Activated naive CD4-positive, alpha-beta T cell treated with anti-CD3 and anti-CD28 coated beads, Interleukin-2, amount 50 U/mL, for 16 hours (primary cell): Measurements from ENCODE around the gene CLOCK.

Source experiments
- DNase-seq: peaks from one replicate; pipeline ENCODE4 v3.0.0-alpha.2; 2020

Gene CLOCK

DNA sequence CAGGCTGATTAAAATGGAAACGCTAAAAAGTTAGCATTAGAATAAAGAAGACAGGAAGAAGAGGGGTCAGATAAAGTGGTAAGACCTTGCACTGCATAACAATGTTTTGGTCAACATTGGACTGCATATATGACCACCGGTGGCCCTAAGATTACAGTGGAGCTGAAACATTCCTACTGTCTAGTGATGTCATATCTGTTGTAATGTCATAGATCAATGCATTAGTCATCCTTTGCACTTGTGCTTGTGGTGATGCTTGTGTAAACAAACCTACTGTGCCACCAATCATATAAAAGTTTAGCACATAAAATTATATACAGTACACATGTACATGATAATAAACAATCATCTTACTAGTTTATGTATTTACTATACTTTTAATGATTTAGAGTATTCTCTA lies 78.0 kb downstream of the CLOCK start:
- no peak for DNase-seq

DNA sequence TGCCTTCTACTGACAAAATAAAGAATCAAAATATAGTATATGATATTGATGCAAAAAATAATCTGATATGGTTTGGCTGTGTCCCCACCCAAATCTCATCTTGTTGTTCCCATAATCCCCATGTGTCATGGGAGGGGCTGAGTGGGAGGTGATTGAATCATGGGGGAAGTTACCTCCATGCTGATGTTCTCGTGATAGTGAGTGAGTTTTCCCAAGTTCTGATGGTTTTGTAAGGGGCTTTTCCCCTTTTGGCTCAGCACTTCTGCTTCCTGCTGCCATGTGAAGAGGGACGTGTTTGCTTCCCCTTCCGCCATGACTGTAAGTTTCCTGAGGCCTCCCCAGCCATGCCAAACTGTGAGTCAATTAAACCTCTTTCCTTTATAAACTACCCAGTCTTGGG lies 80.7 kb downstream of the CLOCK start:
- DNase-seq: no peak

DNA sequence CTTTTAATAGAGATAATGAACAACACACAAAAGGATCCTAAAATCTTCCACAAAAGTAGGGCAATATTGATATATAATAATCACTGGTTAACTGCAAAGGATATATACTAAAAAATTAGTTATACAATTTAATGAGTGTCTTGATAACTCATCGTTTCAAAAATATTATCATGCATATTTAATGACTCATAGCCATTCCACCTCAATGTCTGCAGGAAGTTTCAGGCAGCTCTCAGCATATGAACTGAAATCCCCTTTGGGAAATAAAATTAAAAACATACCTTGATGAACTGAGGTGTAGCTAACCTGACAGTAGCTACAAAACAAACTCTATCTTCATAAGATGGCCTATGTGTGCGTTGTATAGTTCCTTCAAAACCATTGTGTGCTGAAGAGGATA lies 88.1 kb downstream of the CLOCK start:
- DNase-seq: no peak

DNA sequence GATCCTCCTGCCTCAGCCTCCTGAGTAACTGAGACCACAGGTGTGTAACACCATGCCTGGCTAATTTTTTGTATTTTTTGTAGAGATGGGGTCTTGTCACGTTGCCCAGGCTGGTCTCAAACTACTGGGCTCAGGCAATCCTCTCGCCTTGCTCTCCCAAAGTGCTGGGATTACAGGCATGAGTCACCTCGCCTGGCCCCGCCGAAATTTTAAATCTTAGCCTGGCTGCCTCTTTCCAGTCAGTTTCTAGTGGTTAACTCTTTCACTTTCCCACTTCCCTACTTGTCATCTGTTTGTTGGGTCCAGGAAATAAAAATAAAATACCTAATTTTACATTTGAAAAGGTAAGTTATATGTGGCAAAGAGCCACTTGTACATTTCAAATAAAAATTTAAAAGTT lies 88.5 kb downstream of the CLOCK start:
- no peak for DNase-seq

DNA sequence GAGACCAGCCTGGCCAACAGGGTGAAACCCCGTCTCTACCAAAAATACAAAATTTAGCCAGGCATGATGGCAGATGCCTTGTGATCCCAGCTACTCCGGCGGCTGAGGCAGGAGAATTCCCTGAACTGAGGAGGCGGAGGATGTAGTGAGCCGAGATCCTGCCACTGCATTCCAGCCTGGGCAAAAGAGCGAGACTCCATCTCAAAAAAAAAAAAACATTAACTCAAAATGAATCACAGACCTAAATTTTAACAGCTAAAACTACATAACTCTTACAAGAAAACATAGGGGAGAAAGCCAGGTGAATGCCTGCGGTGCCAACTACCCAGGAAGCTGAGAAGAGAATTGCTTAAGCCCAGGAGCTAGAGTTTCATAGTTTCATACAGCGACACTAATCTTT lies 96.1 kb downstream of the CLOCK start:
- DNase-seq: no peak

DNA sequence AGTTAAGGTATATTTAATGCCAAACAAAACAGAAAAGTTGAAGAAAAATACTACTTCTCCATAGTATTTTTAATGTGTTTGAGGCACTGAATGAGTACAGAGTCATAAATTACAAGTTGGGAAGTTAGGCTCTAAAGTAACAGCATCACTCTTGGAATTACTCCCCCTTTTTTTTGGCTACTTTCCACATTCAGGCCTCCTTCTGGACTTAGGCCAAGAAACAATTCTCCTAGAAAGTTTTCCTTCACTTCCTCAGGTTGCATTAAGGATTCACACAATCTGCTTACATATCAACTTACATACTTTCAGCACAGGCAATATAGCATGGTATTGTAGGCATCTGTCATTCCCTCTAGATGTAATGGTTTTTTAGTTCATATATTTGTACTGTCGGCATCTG lies 98.9 kb downstream of the CLOCK start:
- no peak for DNase-seq

DNA sequence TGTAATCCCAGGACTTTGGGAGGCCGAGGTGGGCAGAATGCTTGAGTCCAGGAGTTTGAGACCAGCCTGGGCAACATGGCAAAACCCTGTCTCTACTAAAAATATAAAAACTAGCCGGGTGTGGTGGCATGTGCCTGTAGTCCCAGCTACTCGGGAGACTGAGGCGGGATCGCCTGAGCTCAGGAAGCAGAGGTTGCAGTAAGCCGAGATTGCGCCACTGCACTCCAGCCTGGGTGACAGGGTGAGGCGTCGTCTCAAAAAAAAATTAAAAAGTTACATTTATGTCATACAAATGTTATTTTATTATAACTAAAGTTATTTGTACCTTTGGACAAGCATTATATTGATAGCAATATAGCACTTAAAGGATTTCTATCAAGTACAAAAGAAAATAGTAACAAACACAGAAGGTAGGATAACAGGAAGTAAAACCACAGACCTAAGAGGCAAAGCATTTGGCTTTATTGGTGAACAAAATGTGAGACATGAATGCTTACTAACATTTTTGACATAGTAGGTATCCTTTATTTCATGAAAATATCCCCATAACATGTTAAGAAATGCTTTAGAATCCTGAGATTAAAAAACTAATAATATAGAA lies 99.5 kb downstream of the CLOCK start:
- DNase-seq: no peak

DNA sequence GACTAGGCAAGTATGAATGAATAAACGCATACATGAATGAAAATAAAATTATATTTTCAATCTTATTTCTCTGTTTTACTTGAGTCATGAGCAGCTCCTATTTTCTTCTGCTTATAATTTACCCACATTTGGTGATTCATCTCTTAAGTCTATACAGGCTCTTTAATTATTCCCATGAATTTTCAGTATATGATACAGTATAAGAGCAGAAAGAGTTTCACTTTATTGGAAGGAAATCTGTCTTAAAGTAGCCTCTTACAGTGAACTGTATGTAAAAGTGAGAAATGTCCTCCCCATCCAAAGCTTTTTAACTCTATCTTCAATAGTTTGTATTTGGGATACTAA lies 100.2 kb downstream of the CLOCK start:
- no peak for DNase-seq

DNA sequence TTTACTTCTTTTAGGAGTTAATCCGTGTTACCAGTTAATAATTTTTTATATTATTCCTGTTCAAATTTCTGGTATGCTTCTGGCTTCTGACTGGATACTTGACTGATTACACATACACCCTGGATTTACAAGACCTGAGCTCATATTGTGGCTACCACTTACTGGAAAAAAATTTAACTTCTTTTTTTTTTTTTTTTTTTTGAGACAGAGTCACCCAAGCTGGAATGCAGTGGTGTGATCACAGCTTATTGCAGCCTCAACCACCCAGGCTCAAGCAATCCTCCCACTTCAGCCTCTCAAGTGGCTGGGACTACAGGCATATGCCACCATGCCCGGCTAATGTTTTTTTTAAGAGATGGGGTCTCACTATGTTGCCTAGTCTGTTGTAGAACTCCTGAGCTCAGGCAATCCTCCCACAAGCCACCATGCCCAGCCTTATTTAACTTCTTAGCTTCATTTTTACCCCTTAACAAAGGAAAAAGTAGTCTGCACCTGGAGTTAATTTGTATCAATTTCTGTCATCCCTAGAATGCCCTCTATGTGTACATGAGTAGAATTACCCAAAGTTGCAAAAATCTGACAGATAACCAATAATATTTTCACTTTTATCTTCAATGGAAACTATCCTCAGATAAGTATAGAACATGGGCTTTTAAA lies 100.7 kb downstream of the CLOCK start:
- DNase-seq: no peak

DNA sequence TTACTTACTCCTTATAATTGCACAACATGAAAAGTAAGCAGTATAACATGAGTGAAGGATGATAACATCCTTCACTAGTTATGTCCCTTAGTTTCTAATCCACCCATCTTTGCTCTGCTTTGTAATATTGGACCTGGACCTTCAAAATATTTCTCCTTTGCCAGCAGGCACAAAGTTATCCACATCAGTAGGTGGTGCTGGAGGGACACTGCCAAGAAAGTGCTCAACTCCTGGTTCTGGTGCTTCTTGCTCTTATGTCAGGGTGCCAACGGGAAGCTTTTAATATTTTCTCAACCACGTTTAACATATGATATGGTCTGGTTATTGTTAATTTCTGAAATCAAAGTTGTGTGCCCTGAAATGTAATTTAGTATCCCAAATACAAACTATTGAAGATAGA lies 101.9 kb downstream of the CLOCK start:
- DNase-seq: no peak

DNA sequence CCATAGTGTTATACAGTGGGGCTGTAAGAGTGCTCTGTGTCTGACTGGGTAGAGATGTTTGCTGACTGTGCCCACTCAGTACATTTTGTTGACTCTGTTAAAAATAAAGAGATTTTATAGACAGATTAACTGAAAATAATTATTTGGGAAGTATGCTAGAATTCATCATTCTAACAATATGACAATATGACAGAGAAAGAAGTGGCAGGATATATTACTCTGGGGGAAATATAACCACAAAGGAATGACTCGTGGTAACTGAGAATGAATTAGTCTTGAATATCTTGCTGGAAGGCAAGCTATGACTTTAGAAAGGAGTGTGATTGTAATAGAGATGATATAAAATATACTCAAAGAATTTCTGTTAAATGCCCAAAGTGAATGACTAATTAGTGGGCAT lies 104.2 kb downstream of the CLOCK start:
- no peak for DNase-seq

DNA sequence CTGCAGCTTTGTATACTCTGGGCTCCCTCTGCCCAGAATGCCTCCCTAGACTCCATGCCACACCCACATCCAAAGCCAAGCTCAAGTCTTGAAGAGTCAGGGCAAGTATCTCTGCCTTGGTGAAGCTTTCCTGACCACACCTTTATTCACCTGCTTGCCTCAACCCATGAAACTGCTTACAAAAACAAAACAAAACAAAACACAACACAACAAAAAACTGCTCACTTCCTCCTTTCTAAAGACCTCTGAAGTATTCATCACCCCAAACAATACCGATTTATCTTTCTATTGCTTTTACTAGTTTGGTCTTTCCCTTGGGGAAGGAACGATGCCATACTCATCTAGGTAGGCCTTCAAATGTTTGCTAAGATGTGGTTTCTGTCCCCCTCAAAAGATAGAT lies 105.9 kb downstream of the CLOCK start:
- no peak for DNase-seq

DNA sequence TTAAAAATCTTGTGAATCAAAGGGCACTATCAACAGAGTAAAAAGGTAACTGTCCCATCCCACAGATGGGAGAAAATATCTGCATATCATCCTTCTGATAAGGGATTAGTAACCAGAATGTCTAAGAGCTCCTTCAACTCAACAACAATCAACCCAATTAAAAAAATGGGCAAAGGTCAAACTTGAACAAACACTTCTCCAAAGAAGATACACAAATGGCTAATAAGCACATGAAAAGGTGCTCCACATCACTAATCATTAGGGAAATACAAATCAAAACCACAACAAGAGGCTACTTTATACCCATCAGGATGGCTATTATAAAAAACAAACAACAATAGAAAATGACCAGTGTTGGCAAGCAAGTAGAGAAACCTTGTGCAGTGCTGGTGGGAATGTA lies 107.7 kb downstream of the CLOCK start:
- DNase-seq: no peak

DNA sequence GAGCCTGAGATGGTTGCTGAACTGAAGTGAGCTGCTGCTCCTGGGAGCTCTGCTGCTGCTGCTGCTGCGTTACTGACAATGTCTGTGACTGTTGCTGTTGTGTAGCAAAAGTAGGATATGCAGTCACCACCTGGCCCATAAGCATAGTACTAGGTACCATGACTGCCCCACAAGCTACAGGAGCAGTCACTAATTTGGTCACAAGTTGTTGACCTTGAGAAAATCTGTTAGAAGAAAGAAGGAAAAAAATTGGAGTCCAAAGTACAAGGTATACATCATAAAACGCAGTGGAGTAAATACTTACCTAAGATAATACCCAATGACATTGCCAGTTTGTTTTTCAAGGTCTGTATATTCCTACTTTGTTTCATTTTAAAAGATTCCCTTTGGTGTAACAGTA lies 108.4 kb downstream of the CLOCK start:
- no peak for DNase-seq

DNA sequence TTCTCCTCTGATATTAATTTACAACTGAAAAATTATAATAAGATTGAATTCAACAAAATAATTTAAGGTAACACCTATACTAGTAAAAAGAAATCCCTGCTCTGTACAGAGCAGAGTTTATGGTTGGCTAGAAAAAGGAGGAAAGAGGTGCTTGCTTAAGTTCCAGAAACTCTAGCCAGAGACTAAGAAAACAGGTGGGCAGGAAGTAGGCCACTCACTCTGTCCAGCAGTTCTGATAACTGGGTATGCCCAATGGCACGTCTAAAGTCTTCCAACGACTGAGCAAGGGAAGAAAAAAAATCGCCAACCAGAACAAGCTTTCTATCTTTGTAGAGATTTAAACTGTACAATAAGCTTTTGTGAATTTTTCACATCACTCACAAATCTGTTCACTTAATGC lies 108.9 kb downstream of the CLOCK start:
- DNase-seq: no peak

DNA sequence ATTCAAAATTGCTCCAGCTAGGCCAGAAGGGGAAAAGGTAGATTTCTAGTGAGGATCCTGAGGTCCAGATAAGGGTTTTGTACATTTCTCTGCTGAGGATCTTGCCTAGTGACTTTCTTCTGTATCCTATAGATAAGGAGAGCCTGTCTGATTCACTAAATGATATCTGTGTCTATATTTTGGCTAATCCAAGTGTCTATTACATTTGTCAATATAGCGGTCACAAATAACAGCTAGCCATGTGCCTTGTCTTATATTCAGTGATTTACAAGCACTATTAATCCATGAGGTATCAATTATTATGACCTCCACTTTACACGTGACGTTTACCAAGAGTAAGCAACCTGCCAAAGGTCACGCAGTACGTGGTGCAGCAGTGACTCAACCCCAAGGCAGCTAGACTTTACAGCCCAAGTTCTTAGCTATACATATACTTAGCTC lies 109.3 kb downstream of the CLOCK start:
- no peak for DNase-seq

DNA sequence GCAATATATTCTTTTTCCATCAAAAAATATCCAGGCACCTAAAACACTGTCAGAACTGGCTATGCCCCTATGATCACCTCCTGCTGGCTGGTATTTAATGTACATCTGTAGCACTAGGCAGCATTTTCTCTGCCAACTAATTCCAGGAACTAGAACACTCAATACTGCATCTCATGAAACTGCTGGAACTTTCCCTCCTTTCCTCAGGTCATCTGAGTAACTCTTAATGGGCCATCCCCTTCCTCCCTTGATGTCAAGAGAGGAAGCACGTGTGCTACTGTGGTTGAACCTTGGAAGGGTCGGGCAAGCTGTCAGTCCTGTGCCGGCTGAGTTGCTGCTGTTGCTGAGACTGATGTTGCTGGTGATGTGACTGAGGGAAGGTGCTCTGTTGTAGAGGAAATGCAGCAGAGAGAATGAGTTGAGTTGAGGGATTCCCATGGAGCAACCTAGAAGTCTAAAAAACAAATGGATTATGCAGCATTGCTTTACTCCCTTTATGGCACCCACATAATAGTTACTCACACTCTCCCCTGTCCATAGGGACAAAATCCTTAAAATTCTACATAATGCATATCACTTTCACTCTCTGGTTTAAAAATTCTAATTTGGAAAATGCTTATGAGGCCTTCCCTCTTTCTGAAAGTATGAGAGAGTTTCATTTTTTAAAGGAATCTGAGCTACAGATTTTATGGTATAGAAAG lies 111.4 kb downstream of the CLOCK start:
- no peak for DNase-seq

DNA sequence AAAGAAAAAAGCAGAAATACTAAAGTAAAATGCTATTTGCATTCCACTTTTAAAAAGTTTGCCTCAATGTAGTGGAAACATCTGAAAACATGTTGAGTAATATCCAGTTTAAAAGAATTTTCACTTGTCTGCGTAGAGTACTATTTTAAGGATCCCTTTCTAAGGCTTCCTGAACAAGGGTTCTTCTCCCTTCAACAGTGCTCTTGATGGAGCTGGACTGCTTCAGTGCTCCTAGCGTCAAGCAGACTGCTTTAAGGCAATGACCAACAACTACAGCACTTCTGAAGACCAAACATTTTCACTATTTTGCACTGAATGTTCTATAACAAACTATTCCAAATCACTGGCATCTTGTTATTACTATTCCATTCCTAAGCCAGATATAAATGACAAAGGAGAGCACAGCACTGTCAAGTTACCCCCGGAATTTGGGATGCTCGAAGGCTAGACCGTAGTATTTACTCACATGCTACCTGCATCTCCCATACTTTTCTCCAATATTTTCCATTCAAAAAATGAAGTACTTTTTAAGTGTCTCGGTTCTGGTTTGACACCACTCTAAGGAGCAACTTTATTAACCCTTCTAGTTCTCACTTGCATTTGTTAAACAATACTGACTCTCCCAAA lies 114.9 kb downstream of the CLOCK start:
- DNase-seq: no peak

DNA sequence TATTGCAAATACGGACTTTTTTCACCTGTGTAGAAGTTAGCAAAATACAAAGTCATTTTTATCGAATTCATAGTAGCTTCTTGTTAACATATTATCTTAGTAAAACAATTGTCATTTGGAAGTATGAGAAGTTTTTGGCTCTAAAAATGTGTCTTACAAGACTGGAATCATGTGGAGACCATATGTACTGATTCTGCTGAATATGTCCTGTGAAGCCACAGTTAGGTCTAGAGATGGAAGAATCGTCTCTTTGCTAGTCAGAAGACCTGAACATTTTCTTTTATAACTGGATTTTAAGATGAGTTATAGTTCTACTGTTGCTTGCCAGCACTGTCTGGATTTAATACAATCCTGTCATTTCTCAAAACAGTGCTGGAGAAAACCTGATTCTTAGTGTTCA lies 121.9 kb downstream of the CLOCK start:
- no peak for DNase-seq

DNA sequence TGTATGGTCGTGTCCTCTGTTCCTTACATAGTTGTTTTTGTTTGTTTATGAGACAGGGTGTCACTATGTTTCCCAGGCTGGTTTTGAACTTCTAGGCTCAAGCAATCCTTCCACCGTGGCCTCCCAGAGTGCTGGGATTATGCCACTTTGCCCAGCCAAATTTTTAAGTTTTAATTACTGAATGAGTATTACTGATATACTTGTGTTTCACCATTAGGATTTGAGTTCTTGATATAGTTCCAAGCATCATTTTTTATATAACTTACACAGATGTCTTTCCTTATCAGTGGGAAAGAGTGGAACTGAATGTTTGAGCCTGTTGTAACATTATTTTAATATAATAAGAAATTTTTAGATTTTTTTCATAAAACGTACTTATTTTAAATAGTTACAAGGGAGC lies 130.5 kb downstream of the CLOCK start:
- DNase-seq: no peak

DNA sequence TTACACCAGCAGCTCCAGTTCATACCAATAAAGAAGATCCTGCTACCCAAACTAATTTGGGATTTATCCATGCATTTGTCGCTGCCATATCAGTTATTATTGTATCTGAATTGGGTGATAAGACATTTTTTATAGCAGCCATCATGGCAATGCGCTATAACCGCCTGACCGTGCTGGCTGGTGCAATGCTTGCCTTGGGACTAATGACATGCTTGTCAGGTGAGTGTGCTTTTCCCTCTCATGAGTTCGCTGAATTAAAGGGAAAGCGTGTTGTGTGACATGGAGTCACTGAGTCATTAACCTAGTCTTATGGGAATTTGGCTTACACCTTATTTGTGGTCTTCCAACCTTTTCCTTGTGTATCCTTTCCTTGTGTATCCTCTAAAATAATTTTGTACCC lies 135.1 kb downstream of the CLOCK start:
- no peak for DNase-seq

DNA sequence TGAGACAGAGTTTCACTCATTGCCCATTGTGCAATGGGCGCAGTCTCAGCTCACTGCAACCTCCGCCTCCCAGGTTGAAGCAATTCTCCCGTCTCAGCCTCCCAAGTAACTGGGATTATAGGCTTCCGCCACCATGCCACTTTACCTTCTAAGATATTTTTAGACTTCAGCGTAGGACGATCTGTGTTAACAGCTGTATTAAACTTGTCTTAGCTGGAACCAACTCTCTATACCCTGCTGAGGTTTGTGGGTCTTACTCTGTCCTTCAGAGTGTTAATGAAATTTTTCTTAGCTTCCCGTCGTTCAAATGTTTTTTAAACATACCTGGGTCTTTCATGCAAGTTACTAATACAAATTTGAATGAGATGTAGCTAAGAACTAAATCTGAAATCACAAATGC lies 136.3 kb downstream of the CLOCK start:
- DNase-seq: no peak

DNA sequence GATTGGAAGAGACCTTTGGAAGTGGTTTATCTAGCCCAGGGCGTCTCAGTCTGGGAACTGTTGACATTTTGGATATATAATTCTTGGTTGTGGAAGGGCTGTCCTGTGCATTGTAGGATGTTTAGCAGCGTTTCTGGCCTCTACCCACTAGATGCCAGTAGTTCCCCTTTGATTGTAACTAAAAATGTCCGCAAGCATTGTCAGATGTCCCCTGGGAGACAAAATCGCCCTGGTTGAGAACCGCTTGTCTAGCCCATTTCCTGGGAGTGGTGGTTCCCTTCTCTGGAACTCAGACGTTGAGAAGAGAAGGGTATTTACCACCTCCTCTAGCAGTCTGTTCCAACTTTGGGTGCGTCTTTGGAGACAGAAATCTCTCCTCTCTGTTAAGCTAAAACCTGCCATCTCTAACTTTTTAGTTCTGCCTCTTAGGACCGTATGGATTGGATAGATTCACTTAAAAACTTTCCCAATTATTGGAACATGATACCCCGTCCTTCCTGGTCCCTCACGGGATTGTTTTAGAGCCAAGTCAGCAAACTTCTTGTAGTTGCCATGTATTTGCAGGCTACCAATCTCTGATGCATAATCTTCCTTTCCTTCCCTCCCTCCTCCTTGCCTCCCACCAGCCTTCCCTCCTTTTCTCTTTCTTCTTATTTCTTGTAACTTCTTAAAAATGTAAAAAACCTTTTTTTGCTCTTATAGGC lies 137.1 kb downstream of the CLOCK start:
- DNase-seq: no peak

DNA sequence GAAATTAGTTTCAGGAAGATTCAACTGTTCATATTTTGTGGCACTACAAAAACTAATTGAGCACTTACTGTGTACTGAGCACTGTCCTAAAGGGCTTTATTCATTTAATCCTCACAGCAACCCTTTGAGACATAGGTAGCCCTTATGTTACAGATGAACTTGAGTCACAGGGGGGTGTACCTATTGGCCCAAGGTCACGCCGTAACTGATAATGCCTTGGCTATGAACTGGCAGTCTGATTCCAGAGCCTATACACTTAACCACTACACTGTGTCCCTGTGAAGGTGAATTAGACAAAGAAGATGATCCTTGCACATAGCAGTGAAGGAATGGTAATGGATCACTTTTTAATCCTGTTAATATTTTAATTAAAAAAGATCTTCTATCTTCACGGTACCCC lies 138.9 kb downstream of the CLOCK start:
- DNase-seq: no peak
